Endometrium (tissue), 2 donors: ENCODE results near the gene TJP1.
"Not testable (repeated sequence)": the region's sequence is repeated elsewhere in the genome, so short reads cannot be mapped to it uniquely, and the experiment has no call there.

Experiments used
- FAIRE-seq: peaks from 2 replicates; lab custom pipeline; 2012; peaks lifted over from hg19 to GRCh38; lab: Jason Lieb, UNC
- donor health status: control.
- donor health status: control.

TJP1 gene

GRCh38 chr15:29681166-29681845 lies 141.0 kb downstream of the TJP1 start:
- no peak for FAIRE-seq

- FAIRE-seq: no peak
Measured at GRCh38 chr15:29680465-29681165, 141.7 kb downstream of the TJP1 start.

- FAIRE-seq: no peak
Measured at GRCh38 chr15:29678504-29679034, 143.7 kb downstream of the TJP1 start.

GRCh38 chr15:29677871-29678461 lies 144.3 kb downstream of the TJP1 start:
- FAIRE-seq: no peak

- no peak for FAIRE-seq
Measured at GRCh38 chr15:29677455-29677854, 144.8 kb downstream of the TJP1 start.

- no peak for FAIRE-seq
Measured at GRCh38 chr15:29676961-29677402, 145.3 kb downstream of the TJP1 start.

GRCh38 chr15:29676374-29676960 lies 145.8 kb downstream of the TJP1 start:
- not testable (repeated sequence) for FAIRE-seq

GRCh38 chr15:29675791-29676301 lies 146.4 kb downstream of the TJP1 start:
- no peak for FAIRE-seq

- no peak for FAIRE-seq
Measured at GRCh38 chr15:29674661-29675533, 147.4 kb downstream of the TJP1 start.

- FAIRE-seq: peak; percentile 94
Measured at GRCh38 chr15:29672923-29673809, 149.1 kb downstream of the TJP1 start.

- FAIRE-seq: no peak
Measured at GRCh38 chr15:29672446-29672845, 149.8 kb downstream of the TJP1 start.

- not testable (repeated sequence) for FAIRE-seq
Measured at GRCh38 chr15:29672046-29672445, 150.2 kb downstream of the TJP1 start.

- FAIRE-seq: no peak
Measured at GRCh38 chr15:29670998-29671981, 151.0 kb downstream of the TJP1 start.

- FAIRE-seq: no peak
Measured at GRCh38 chr15:29670266-29670665, 152.0 kb downstream of the TJP1 start.

GRCh38 chr15:29669823-29670222 lies 152.4 kb downstream of the TJP1 start:
- FAIRE-seq: no peak

- peak; percentile 70 for FAIRE-seq
Measured at GRCh38 chr15:29668120-29668602, 154.1 kb downstream of the TJP1 start.

GRCh38 chr15:29666241-29666640 lies 156.0 kb downstream of the TJP1 start:
- FAIRE-seq: no peak

- no peak for FAIRE-seq
Measured at GRCh38 chr15:29665444-29666003, 156.7 kb downstream of the TJP1 start.

- no peak for FAIRE-seq
Measured at GRCh38 chr15:29664406-29664805, 157.9 kb downstream of the TJP1 start.
